ENCODE measurements around the gene CFAP61. TPM values are rescaled to one million over a fixed set of nuclear protein-coding genes. Genes with fewer than 3 reads are reported as not detected.
"Not testable (repeated sequence)": the region's sequence is repeated elsewhere in the genome, so short reads cannot be mapped to it uniquely, and the experiment has no call there.

Gene CFAP61
- polyA plus RNA-seq, 4 donors: 0.12 to 5.3 (median 3.9) TPM

GRCh38 chr20:20085071-20085470, 32.7 kb downstream of the CFAP61 start:
- no peak for DNase-seq (ENCODE audit: low read depth in 4 of 4, low spot score in 3 of 4)

- DNase-seq (ENCODE audit: low read depth in 4 of 4, low spot score in 3 of 4): no peak
Observed at GRCh38 chr20:20085812-20086211, 33.5 kb downstream of the CFAP61 start.

- no peak for DNase-seq (ENCODE audit: low read depth in 4 of 4, low spot score in 3 of 4)
Observed at GRCh38 chr20:20089018-20089417, 36.7 kb downstream of the CFAP61 start.

GRCh38 chr20:20089939-20090338, 37.6 kb downstream of the CFAP61 start:
- DNase-seq (ENCODE audit: low read depth in 4 of 4, low spot score in 3 of 4): no peak

DNA sequence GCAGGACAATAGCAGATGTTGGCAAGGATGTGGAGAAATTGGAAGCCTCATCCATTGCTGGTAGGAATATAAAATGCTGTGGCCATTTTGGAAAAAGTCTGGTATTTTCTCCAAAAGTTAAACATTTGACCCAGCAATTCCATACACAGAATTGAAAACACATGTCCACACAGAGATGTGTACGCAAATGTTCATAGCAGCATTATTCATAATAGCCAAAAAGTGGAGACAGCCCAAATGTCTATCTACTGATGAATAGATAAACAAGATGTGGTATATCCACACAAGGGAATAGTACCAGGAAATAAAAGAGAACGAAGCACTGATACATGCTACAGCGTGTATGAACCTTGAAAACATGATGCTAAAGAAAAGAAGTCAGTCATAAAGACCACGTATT, 40.5 kb downstream of the CFAP61 start:
- no peak for DNase-seq (ENCODE audit: low read depth in 4 of 4, low spot score in 3 of 4)

- DNase-seq (ENCODE audit: low read depth in 4 of 4, low spot score in 3 of 4): no peak
Observed at GRCh38 chr20:20094410-20094809, 42.1 kb downstream of the CFAP61 start.

DNA sequence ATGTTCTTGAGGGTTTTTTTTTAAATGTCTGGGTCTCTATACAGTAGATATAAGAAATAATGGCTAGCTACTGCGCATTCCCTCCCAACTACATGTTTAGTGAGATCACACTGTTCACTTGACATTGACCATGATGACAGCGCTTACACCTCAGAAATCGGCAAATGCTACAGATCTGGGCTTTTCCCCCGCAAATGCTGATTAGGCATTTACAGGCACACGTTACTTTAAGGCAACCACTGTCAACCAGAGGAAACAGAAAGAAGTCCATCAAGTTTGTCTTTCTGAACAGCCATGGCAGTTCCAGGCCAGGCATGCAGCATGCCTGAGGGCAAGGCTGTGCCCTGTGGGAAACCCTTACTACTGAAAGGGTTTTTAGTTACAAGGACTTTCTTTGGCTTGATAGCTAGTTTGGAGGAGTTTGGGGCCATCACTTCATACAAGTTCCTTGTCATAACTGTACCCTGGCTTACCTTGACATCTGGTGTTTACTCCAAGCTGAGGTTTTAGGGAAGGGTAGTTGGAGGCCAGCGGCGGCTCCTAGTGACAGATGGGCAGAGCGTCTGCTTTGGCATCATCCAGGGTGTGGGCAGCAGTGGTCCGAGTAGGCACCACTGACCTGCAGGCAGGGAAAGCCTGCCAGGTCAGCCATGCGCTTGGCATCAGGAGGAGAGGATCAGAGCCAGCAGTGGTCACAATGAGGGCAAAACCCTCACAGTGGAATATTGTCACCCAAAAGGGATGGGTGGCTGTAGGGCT, 43.0 kb downstream of the CFAP61 start:
- DNase-seq (ENCODE audit: low read depth in 4 of 4, low spot score in 3 of 4): no peak

GRCh38 chr20:20096421-20096820, 44.1 kb downstream of the CFAP61 start:
- DNase-seq (ENCODE audit: low read depth in 4 of 4, low spot score in 3 of 4): no peak

- no peak for DNase-seq (ENCODE audit: low read depth in 4 of 4, low spot score in 3 of 4)
Observed at GRCh38 chr20:20100881-20101280, 48.5 kb downstream of the CFAP61 start.

DNA sequence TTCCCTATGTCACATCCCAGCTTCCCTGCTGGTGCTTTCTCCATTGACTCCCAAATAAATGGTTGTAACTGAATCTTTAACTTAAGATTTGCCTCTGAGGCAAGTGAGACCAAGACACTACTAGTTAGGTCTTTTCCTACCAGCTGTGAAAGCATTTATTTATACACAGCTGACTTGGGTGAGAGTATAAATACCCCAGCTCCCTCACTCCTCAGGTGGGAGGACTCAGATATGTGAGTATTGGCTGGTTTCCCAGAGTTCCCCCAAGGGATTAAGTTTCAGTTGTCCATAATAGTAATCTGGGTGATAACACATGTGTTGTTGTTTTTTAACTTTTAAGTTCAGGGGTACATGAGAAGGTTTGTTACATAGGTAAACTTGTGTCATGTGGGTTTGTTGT, 49.8 kb downstream of the CFAP61 start:
- DNase-seq (ENCODE audit: low read depth in 4 of 4, low spot score in 3 of 4): no peak

GRCh38 chr20:20102716-20103258, 50.5 kb downstream of the CFAP61 start:
- no peak for DNase-seq (ENCODE audit: low read depth in 4 of 4, low spot score in 3 of 4)

DNA sequence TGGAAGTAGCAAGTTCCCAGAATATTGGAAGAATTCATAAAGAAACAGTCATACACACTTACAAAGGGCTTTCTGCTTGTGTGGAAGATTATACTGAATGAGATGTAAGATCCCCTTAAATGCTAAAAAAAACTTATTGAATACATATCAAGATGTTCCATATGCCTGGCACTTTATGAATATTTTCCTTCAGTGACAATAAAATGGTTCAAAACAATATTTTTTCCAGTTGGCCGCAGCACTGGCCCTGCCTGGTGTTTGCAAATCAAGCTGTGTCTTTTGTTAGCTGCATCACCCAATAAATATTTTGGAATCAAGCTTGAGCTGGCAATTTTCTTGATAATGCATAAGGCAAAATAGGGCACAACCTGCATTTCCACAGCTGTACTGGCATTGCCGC, 51.2 kb downstream of the CFAP61 start:
- DNase-seq (ENCODE audit: low read depth in 4 of 4, low spot score in 3 of 4): no peak

GRCh38 chr20:20123187-20123586, 70.9 kb downstream of the CFAP61 start:
- DNase-seq (ENCODE audit: low read depth in 4 of 4, low spot score in 3 of 4): not testable (repeated sequence)

- no peak for DNase-seq (ENCODE audit: low read depth in 4 of 4, low spot score in 3 of 4)
Observed at GRCh38 chr20:20130399-20130798, 78.1 kb downstream of the CFAP61 start.

DNA sequence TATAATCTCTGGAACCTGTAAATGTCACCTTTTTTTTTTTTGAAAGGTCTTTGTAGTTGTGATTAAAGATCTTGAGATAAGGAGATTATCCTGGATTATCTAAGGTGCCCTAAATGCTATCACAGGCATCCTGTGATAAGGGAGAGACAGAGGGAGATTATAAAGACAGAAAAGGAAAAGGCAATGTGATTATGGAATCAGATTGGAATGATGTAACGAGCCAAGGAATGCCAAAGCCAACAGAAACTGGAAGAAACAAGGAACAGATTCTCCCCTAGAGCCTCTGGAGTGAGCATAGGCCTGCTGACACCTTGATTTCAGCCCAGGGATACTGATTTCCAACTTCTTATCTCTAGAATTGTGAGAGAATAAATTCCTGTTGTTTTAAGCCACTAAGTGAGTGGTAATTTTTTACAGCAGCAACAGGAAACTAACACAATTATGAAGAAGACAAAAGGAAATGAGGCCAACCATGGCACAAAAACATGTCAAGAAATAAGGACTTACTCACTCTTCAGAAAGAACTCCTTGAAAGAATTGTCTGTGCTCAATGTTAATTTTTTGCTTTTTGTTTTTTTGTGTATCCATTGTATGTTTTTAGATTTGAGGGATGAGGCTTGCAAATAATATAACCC, 82.7 kb downstream of the CFAP61 start:
- DNase-seq (ENCODE audit: low read depth in 4 of 4, low spot score in 3 of 4): no peak

- DNase-seq (ENCODE audit: low read depth in 4 of 4, low spot score in 3 of 4): no peak
Observed at GRCh38 chr20:20136313-20136712, 84.0 kb downstream of the CFAP61 start.

- no peak for DNase-seq (ENCODE audit: low read depth in 4 of 4, low spot score in 3 of 4)
Observed at GRCh38 chr20:20137851-20138250, 85.5 kb downstream of the CFAP61 start.

DNA sequence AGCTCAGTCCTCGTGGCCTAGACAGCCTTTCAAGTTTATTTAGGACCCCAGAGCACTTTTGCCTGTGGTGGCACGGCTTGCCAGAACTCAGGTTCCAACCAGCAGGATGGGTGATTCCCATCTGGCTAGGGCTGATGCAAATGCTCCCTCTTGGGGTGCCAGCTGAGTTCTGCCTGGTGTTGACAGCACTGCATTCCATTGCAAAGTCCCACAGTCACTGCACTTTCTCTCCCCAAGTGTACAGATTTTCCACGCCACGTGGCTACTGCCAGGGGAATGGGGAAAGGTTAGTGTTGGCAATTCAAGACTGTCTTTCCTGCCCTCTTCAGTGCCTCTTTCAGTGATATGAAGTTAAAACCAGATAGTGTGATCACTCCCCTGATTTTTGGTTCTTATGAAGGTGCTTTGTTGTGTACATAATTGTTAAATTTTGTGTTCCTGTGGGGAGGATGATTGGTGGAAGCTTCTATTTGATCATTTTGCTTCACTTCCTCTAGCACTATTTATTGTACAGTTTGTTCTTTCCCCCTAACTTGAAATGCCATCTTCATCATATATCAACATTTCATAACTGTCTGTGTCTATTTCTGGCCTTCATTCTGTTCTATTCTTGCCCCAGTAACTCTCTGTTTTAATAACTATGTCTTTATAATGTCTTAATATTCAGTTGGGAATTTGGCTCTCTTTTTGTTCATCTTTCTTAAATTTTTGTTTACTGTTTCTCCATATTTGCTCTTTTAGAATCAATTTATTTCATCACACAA, 86.2 kb downstream of the CFAP61 start:
- no peak for DNase-seq (ENCODE audit: low read depth in 4 of 4, low spot score in 3 of 4)

GRCh38 chr20:20139403-20139802, 87.1 kb downstream of the CFAP61 start:
- DNase-seq (ENCODE audit: low read depth in 4 of 4, low spot score in 3 of 4): no peak

GRCh38 chr20:20143165-20143564, 90.8 kb downstream of the CFAP61 start:
- DNase-seq (ENCODE audit: low read depth in 4 of 4, low spot score in 3 of 4): no peak

- no peak for DNase-seq (ENCODE audit: low read depth in 4 of 4, low spot score in 3 of 4)
Observed at GRCh38 chr20:20143646-20144045, 91.3 kb downstream of the CFAP61 start.
